ENCODE data around the gene HMGCL. TPM values are rescaled to one million over a fixed set of nuclear protein-coding genes. Genes with fewer than 3 reads are reported as not detected.

The HMGCL gene
- polyA plus RNA-seq, 3 donors: 17.8 to 26.7 (median 22.1) TPM

- peaks cover 26 to 34% of the 10 kb centered on the region in 2 donors for H3K4me1 ChIP-seq (ENCODE audit: control insufficient read depth in 1 of 2, insufficient read depth in 2 of 2, low read length in 2 of 2)
- no peak overlapping the region for H3K9ac ChIP-seq (ENCODE audit: insufficient read depth, low read length, poor library complexity, severe bottlenecking)
- no peaks in the 10 kb centered on the region for H3K9me3 ChIP-seq (replicated peaks in 1 of 2; ENCODE audit: control insufficient read depth in 1 of 2, insufficient read depth in 1 of 2, low read length in 2 of 2)
- peaks cover 0 to 3% (median 0%) of the 10 kb centered on the region in 3 donors for H3K27me3 Mint-ChIP-seq (ENCODE audit: low read depth in 3 of 3)
- no peak for TF ChIP-seq CTCF (IDR thresholded peaks at IDR 0.05)
- no peaks in the 10 kb centered on the region for H3K9me3 Mint-ChIP-seq
- H3K4me1 Mint-ChIP-seq: peaks cover 28% of the 10 kb centered on the region
- H3K4me3 ChIP-seq (replicated peaks in 1 of 3; ENCODE audit: low read depth in 2 of 3, low read length in 3 of 3): peak overlapping the region in 1 of 3 experiments; percentile 85
- H3K36me3 Mint-ChIP-seq: peaks cover 34 to 60% of the 10 kb centered on the region in 2 donors
- H3K4me3 Mint-ChIP-seq: no peak overlapping the region
- intact Hi-C loops (cut with micrococcal nuclease): no loop called here
- H3K27ac Mint-ChIP-seq: peak overlapping the region in 6 of 7 donors; percentile 46 to 93 (median 80)
- WGBS (ENCODE audit: insufficient coverage): 87% methylated on average over 9 of the region's 12 CpGs
- peaks cover under 1% of the 10 kb centered on the region for H4K20me1 ChIP-seq (ENCODE audit: insufficient read depth, low read length)
- no peak overlapping the region for H3K4me2 ChIP-seq (replicated peaks; ENCODE audit: extremely low read depth, low read length, poor library complexity, severe bottlenecking)
- H2AFZ ChIP-seq (ENCODE audit: insufficient read depth, low read depth, low read length, poor library complexity, severe bottlenecking): no peak overlapping the region
- H3K27me3 ChIP-seq (ENCODE audit: control insufficient read depth in 2 of 2, insufficient read depth in 2 of 2, low read length in 2 of 2): no peaks in the 10 kb centered on the region
- H3K27ac ChIP-seq (ENCODE audit: low read depth in 1 of 2, low read length in 2 of 2): peak overlapping the region in 1 of 2 donors; percentile 97
- peaks cover 5% of the 10 kb centered on the region for H3K79me2 ChIP-seq (ENCODE audit: insufficient read depth, low read length)
- DNase-seq: no peak
- H3K36me3 ChIP-seq (replicated peaks in 1 of 2; ENCODE audit: control insufficient read depth in 1 of 2, insufficient read depth in 2 of 2, low read length in 2 of 2): peaks cover 29 to 59% of the 10 kb centered on the region in 2 donors
These were observed 26.5 kb downstream of the HMGCL start for GRCh38 chr1:23798662-23799142.

- Histone ChIP-seq H3K79me2 (ENCODE audit: insufficient read depth, low read length) (peaks cover 12% of the 10 kb centered on the region), H2AFZ (ENCODE audit: insufficient read depth, low read depth, low read length, poor library complexity, severe bottlenecking) (no peak overlapping the region), H3K9me3 (replicated peaks in 1 of 2; ENCODE audit: control insufficient read depth in 1 of 2, insufficient read depth in 1 of 2, low read length in 2 of 2) (no peaks in the 10 kb centered on the region), H3K9ac (ENCODE audit: insufficient read depth, low read length, poor library complexity, severe bottlenecking) (no peak overlapping the region), H3K27ac (ENCODE audit: low read depth in 1 of 2, low read length in 2 of 2) (no peak overlapping the region), H3K4me1 (ENCODE audit: control insufficient read depth in 1 of 2, insufficient read depth in 2 of 2, low read length in 2 of 2) (peaks cover 25 to 40% of the 10 kb centered on the region in 2 donors), H4K20me1 (ENCODE audit: insufficient read depth, low read length) (peaks cover 9% of the 10 kb centered on the region), H3K27me3 (ENCODE audit: control insufficient read depth in 2 of 2, insufficient read depth in 2 of 2, low read length in 2 of 2) (no peaks in the 10 kb centered on the region), H3K36me3 (replicated peaks in 1 of 2; ENCODE audit: control insufficient read depth in 1 of 2, insufficient read depth in 2 of 2, low read length in 2 of 2) (peaks cover 36 to 60% of the 10 kb centered on the region in 2 donors), H3K4me2 (replicated peaks; ENCODE audit: extremely low read depth, low read length, poor library complexity, severe bottlenecking) (no peak overlapping the region), H3K4me3 (replicated peaks in 1 of 3; ENCODE audit: low read depth in 2 of 3, low read length in 3 of 3) (no peak overlapping the region)
- intact Hi-C loops (cut with micrococcal nuclease): no loop called here
- Mint-ChIP-seq H3K27me3 (ENCODE audit: low read depth in 3 of 3) (peaks cover 0 to 3% (median 0%) of the 10 kb centered on the region in 3 donors), H3K36me3 (peaks cover 35 to 60% of the 10 kb centered on the region in 2 donors), H3K4me1 (peaks cover 28% of the 10 kb centered on the region), H3K4me3 (peak overlapping the region in 1 of 2 donors; percentile 31), H3K9me3 (no peaks in the 10 kb centered on the region), H3K27ac (peak overlapping the region in 5 of 7 donors; percentile 32 to 65 (median 46))
- no peak for TF ChIP-seq CTCF (IDR thresholded peaks at IDR 0.05)
- DNase-seq: no peak
- 92% methylated on average over 13 of the region's 20 CpGs for WGBS (ENCODE audit: insufficient coverage)
These were observed 27.5 kb downstream of the HMGCL start for GRCh38 chr1:23797478-23798448.
